Small intestine (tissue), 7 donors: ENCODE measurements around the gene PRPS2. TPM values are rescaled to one million over a fixed set of nuclear protein-coding genes. Genes with fewer than 3 reads are reported as not detected.

ENCODE experiments used
- DNase-seq, 2 donors: peaks; one replicate each; pipeline versions ENCODE4 v3.0.0 to v3.0.0-alpha.2; 2013
- FAIRE-seq: peaks from 2 replicates; lab custom pipeline; 2012; peaks lifted over from hg19 to GRCh38; lab: Jason Lieb, UNC
- H3K27ac ChIP-seq, 3 donors: one replicate each; pipeline ENCODE4 v1.5.1; 2013; ENCODE audit warnings: low read length in 2 of 3, mild to moderate bottlenecking in 2 of 3, control low read depth in 1 of 3, inconsistent platforms in 1 of 3, low read depth in 1 of 3, moderate library complexity in 1 of 3
- H3K27me3 ChIP-seq, 3 donors: one replicate each; pipeline ENCODE4 v1.6.1; 2013; ENCODE audit warnings: low read length in 3 of 3, inconsistent platforms in 1 of 3; ENCODE audit not compliant: control insufficient read depth in 3 of 3, insufficient read depth in 3 of 3
- H3K36me3 ChIP-seq, 3 donors: one replicate each; pipeline ENCODE4 v1.6.1; 2013; ENCODE audit warnings: low read length in 3 of 3, inconsistent platforms in 1 of 3, low read depth in 1 of 3, mild to moderate bottlenecking in 1 of 3, moderate library complexity in 1 of 3; ENCODE audit not compliant: control insufficient read depth in 3 of 3, insufficient read depth in 2 of 3
- H3K4me1 ChIP-seq, 3 donors: one replicate each; pipeline ENCODE4 v1.6.1; 2013; ENCODE audit warnings: low read length in 2 of 3, inconsistent platforms in 1 of 3, low read depth in 1 of 3, mild to moderate bottlenecking in 1 of 3, moderate library complexity in 1 of 3; ENCODE audit not compliant: control insufficient read depth in 3 of 3, insufficient read depth in 2 of 3
- H3K4me3 ChIP-seq, 3 donors: one replicate each; pipeline ENCODE4 v1.5.1; 2013; ENCODE audit warnings: low read length in 3 of 3, control low read depth in 1 of 3, inconsistent platforms in 1 of 3, low read depth in 1 of 3, mild to moderate bottlenecking in 1 of 3, moderate library complexity in 1 of 3
- H3K9me3 ChIP-seq, 2 donors: one replicate each; pipeline ENCODE4 v1.6.1; 2013; ENCODE audit warnings: low read depth in 1 of 2, low read length in 1 of 2; ENCODE audit not compliant: control insufficient read depth in 2 of 2, insufficient read depth in 1 of 2
- WGBS, 3 donors: extraction: QIAGEN DNeasy Blood & Tissue Kit; methylation state at CpG; one replicate each; pipeline ENCODE4 v1.1.7; 2013; 5-methylcytosine and 5-hydroxymethylcytosine counted together
- polyA plus RNA-seq, 4 donors: library from polyadenylated mRNA; stranded (reverse) in 3 of 4; unstranded in 1 of 4; fragments of 200-250 nt in 3 of 4; fragments of 120-200 nt in 1 of 4; gene quantifications; one replicate each; pipeline versions ENCODE4 v1.2.1 to v1.2.3, GENCODE V29; 2013
- donor health status: healthy with polysubstance abuse.
- donor health status: control.
- donor health status: control.
- donor health status: Bipolar disorder and iron deficiency.
- donor health status: healthy.

Gene PRPS2
- polyA plus RNA-seq, 4 donors = 10.0 to 32.0 (median 25.4) TPM

DNA sequence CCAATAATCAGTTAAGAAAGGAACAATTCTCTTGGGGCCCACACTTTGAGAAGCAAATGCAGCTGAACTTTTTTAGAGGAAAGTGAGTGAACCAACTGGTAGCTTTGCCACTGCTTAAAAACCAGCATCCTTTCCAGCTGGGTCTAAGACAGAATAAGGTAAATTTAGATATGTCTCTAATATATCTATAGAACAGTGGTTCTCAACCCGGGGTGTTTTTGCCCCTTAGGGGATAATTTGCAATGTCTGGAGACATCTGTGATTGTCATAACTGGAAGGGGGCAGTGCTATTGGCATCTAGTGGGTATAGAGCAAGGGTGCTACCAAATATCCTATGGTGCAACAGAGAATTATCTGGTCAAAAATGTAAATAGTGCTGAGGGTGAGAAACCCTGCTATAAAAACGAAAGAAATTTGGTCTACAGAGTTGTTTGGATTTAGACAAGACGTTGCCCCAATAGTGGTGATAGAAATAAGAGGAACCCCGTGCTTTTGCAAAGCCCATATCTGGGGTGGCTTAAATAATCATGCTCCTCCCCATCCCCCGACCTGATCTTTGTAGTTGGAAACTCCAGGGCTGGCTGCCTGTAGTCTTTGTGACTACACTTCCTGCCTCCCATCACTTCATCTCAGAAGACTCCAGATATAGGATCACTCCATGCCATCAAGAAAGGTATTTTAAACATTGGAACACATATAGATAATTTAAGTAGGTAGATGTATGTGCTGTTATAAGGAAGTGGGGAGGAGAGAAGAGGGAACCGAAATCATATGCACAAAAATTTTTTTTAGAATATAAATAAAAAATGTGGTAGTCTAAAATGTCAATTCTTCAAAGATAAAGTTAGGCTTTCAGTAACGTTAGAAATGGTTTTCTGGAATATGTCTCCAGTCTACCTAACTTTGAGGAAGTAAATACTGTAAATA, 75.5 kb downstream of the PRPS2 start, which contains the start of gene TLR7:
Gene TLR7, plus strand, starts transcription at position 622 of the 927 bp plus-strand sequence. CDS start 507 bp downstream, outside the sequence.
- H3K36me3 ChIP-seq = no peaks in the 10 kb centered on the region
- no peak within 1 kb of the TSS for H3K4me3 ChIP-seq
- no peaks in the 10 kb centered on the region for H3K9me3 ChIP-seq
- DNase-seq = no peak
- no peak within 1 kb of the TSS for H3K27ac ChIP-seq
- H3K27me3 ChIP-seq = no peaks in the 10 kb centered on the region
- no peaks in the 10 kb centered on the region for H3K4me1 ChIP-seq
- FAIRE-seq = no peak
- 62 to 72% (median 66%) methylated on average over 7 of the region's 7 CpGs for WGBS, 3 donors

DNA sequence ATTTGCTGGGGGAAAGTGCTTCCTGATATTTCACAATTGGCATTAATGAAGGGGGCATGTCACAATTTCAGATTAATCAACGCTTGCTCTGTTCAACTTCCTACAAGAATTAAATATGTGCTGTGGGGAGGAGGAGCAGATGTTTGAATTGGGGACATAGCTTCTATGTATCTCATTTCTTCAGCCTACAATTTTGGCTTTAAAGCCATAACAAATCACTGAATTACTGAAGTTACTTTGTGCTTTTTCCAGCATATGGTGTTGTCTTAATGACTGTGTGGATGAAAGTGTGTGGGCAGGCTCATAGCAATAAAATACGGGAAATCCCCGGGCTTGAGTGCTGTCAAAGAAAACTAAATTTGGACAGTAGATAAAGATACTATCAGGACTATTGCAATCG, 76.5 kb downstream of the PRPS2 start:
- FAIRE-seq = no peak
- no peaks in the 10 kb centered on the region for H3K36me3 ChIP-seq
- 52 to 73% (median 53%) methylated on average over 4 of the region's 4 CpGs for WGBS, 3 donors
- no peak overlapping the region for H3K4me3 ChIP-seq
- H3K27ac ChIP-seq = no peak overlapping the region
- H3K9me3 ChIP-seq = no peaks in the 10 kb centered on the region
- no peak for DNase-seq
- H3K4me1 ChIP-seq = no peaks in the 10 kb centered on the region
- no peaks in the 10 kb centered on the region for H3K27me3 ChIP-seq

DNA sequence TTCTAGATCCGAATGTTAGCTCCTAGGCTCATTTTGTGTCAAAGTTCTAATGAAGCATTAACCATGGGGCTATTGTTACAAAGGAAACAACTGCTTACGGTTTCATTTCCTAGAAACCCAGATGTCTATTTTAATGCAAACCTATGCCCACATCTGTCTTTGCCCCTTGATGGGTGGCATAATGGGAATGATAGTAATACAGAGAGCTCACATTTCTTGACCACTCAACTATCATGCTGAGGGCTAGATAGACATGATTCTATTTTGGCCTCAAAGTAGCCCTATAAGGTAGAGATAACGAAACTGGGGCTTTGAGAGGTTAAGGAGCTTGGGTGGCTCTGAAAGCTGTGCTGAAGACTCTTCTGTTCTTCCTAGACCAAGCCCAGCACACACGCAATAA, 77.5 kb downstream of the PRPS2 start:
- 80 to 87% (median 85%) methylated on average over 4 of the region's 4 CpGs for WGBS, 3 donors
- Histone ChIP-seq H3K27me3 (no peaks in the 10 kb centered on the region), H3K9me3 (no peaks in the 10 kb centered on the region), H3K4me1 (no peaks in the 10 kb centered on the region), H3K27ac (no peak overlapping the region), H3K36me3 (no peaks in the 10 kb centered on the region), H3K4me3 (no peak overlapping the region)
- no peak for FAIRE-seq
- DNase-seq = no peak

DNA sequence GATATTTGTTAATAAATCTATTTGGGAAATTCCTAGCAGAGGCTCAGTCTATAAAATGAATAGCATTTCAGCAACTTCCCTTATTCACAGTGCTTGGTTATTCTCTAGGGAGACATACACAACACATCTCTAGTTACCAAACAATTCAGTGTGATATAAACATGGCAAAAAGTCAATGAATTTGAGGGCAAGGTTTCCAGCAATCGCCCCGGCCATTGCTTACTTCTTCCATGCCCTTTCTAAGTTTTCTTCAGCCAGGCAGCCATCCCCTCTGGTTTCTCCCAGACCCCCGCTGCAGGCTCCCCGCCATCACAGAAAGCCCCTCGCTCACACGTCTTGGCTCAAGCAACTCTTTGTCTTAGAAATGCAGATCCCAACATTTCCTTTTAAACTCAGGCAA, 80.0 kb downstream of the PRPS2 start:
- FAIRE-seq (no peak), DNase-seq (no peak)
- Histone ChIP-seq H3K9me3 (no peaks in the 10 kb centered on the region), H3K27me3 (no peaks in the 10 kb centered on the region), H3K4me3 (no peak overlapping the region), H3K36me3 (no peaks in the 10 kb centered on the region), H3K4me1 (no peaks in the 10 kb centered on the region), H3K27ac (no peak overlapping the region)
- 63 to 78% (median 74%) methylated on average over 6 of the region's 6 CpGs for WGBS, 3 donors

DNA sequence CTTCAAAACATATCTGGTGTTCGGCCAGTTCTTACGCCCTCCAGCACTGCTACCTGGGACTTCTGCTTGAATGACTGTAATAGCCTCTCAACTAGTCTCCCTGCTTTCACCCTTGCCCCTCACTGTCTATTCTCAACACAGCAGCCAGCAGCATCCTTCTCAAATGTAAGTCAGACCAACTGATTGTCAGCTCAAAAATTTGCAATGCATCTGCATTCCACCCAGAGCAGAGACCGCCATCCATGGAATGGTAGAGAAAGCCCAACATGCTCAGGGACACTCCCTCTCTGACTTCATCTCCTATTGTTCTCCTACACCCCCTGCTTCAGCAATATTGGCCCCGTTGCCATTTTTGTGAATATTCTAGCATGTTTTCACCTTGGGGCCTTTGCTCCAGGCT, 81.5 kb downstream of the PRPS2 start:
- H3K9me3 ChIP-seq = no peaks in the 10 kb centered on the region
- H3K4me1 ChIP-seq = no peaks in the 10 kb centered on the region
- no peak for DNase-seq
- no peak for FAIRE-seq
- no peak overlapping the region for H3K27ac ChIP-seq
- H3K27me3 ChIP-seq = no peaks in the 10 kb centered on the region
- no peak overlapping the region for H3K4me3 ChIP-seq
- 88 to 94% (median 89%) methylated on average over 4 of the region's 4 CpGs for WGBS, 3 donors
- no peaks in the 10 kb centered on the region for H3K36me3 ChIP-seq

Other genes starting within 250 kb of the PRPS2 start
- gene TLR7, start 75.7 kb downstream of the PRPS2 start, polyA plus RNA-seq = 1 to 10 TPM in 1 of 4 donors, under 1 TPM in 2, not detected in 1; 0.09 to 1.4 (median 0.27) TPM
- under 1 TPM; 0.22 to 0.73 (median 0.49) TPM for gene TLR8, start 115.2 kb downstream of the PRPS2 start, polyA plus RNA-seq
- gene TMSB4X, start 183.7 kb downstream of the PRPS2 start, polyA plus RNA-seq = 1,000 to 10,000 TPM; 2,435 to 6,707 (median 4,378) TPM